Measurements from ENCODE around the gene MAGI1.

MAGI1 gene

DNA sequence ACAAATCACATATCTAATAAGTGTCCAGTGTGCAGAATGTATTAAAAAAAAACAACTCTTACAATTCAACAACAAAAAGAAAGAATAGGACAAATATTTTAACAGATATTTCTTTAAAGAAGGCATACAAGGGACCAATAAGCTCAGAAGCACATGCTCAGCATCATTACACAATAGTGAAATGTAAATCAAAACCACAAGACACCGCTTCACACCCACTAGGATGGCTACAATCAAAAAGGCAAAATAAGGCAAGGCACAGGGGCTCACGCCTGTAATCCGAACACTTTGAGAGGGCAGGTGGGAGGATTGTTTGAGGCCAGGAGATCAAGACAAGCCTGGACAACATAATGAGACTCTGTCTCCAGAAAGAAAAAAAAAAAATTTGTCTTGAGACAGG, 255.6 kb downstream of the MAGI1 start:
- TF ChIP-seq PPARA (CRISPR knock-in tag; IDR thresholded peaks at IDR 0.05; ENCODE audit: borderline replicate concordance) (no peak), BACH2 (CRISPR knock-in tag; IDR thresholded peaks at IDR 0.05; ENCODE audit: borderline replicate concordance) (no peak), SNAI2 (CRISPR knock-in tag; IDR thresholded peaks at IDR 0.05) (no peak), TOX (CRISPR knock-in tag; IDR thresholded peaks at IDR 0.05; ENCODE audit: borderline replicate concordance) (no peak), ZFP30 (CRISPR knock-in tag; IDR thresholded peaks at IDR 0.05) (no peak), ZNF70 (CRISPR knock-in tag; IDR thresholded peaks at IDR 0.05) (no peak), RARB (CRISPR knock-in tag; IDR thresholded peaks at IDR 0.05) (no peak), ZNF8 (CRISPR knock-in tag; IDR thresholded peaks at IDR 0.05) (no peak)
- TF ChIP-seq, protein P1, sequence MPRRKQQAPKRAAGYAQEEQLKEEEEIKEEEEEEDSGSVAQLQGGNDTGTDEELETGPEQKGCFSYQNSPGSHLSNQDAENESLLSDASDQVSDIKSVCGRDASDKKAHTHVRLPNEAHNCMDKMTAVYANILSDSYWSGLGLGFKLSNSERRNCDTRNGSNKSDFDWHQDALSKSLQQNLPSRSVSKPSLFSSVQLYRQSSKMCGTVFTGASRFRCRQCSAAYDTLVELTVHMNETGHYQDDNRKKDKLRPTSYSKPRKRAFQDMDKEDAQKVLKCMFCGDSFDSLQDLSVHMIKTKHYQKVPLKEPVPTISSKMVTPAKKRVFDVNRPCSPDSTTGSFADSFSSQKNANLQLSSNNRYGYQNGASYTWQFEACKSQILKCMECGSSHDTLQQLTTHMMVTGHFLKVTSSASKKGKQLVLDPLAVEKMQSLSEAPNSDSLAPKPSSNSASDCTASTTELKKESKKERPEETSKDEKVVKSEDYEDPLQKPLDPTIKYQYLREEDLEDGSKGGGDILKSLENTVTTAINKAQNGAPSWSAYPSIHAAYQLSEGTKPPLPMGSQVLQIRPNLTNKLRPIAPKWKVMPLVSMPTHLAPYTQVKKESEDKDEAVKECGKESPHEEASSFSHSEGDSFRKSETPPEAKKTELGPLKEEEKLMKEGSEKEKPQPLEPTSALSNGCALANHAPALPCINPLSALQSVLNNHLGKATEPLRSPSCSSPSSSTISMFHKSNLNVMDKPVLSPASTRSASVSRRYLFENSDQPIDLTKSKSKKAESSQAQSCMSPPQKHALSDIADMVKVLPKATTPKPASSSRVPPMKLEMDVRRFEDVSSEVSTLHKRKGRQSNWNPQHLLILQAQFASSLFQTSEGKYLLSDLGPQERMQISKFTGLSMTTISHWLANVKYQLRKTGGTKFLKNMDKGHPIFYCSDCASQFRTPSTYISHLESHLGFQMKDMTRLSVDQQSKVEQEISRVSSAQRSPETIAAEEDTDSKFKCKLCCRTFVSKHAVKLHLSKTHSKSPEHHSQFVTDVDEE (CRISPR knock-in tag; IDR thresholded peaks at IDR 0.05), result no peak
- TF ChIP-seq, protein P2, sequence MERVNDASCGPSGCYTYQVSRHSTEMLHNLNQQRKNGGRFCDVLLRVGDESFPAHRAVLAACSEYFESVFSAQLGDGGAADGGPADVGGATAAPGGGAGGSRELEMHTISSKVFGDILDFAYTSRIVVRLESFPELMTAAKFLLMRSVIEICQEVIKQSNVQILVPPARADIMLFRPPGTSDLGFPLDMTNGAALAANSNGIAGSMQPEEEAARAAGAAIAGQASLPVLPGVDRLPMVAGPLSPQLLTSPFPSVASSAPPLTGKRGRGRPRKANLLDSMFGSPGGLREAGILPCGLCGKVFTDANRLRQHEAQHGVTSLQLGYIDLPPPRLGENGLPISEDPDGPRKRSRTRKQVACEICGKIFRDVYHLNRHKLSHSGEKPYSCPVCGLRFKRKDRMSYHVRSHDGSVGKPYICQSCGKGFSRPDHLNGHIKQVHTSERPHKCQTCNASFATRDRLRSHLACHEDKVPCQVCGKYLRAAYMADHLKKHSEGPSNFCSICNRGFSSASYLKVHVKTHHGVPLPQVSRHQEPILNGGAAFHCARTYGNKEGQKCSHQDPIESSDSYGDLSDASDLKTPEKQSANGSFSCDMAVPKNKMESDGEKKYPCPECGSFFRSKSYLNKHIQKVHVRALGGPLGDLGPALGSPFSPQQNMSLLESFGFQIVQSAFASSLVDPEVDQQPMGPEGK (CRISPR knock-in tag; IDR thresholded peaks at IDR 0.05; ENCODE audit: borderline replicate concordance), result no peak
- TF ChIP-seq, protein P3, sequence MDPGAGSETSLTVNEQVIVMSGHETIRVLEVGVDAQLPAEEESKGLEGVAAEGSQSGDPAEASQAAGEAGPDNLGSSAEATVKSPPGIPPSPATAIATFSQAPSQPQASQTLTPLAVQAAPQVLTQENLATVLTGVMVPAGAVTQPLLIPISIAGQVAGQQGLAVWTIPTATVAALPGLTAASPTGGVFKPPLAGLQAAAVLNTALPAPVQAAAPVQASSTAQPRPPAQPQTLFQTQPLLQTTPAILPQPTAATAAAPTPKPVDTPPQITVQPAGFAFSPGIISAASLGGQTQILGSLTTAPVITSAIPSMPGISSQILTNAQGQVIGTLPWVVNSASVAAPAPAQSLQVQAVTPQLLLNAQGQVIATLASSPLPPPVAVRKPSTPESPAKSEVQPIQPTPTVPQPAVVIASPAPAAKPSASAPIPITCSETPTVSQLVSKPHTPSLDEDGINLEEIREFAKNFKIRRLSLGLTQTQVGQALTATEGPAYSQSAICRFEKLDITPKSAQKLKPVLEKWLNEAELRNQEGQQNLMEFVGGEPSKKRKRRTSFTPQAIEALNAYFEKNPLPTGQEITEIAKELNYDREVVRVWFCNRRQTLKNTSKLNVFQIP (CRISPR knock-in tag; IDR thresholded peaks at IDR 0.05; ENCODE audit: borderline replicate concordance, low read depth), result no peak
- TF ChIP-seq, protein P4, sequence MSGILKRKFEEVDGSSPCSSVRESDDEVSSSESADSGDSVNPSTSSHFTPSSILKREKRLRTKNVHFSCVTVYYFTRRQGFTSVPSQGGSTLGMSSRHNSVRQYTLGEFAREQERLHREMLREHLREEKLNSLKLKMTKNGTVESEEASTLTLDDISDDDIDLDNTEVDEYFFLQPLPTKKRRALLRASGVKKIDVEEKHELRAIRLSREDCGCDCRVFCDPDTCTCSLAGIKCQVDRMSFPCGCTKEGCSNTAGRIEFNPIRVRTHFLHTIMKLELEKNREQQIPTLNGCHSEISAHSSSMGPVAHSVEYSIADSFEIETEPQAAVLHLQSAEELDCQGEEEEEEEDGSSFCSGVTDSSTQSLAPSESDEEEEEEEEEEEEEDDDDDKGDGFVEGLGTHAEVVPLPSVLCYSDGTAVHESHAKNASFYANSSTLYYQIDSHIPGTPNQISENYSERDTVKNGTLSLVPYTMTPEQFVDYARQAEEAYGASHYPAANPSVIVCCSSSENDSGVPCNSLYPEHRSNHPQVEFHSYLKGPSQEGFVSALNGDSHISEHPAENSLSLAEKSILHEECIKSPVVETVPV (CRISPR knock-in tag; IDR thresholded peaks at IDR 0.05), result no peak
- no peak for ATAC-seq

DNA sequence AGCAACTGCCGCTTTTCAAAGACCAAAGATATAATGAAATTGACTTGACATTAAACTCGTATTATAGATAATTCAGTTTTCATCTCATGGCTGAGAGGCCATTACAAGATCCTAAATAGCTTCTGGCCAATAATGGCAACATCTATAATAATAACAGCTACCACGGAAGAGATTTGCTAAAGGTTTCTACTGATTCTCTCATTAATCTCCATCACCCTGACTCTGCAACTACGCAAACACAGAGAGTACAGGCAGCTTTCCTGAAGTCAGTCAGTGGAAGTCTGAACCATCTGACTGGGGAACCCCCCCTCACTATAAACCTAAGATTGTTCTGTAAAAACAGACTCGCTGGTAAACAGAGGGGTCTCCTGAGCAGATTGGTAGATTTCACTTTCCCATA, 257.1 kb downstream of the MAGI1 start:
- TF ChIP-seq SNAI2 (CRISPR knock-in tag; IDR thresholded peaks at IDR 0.05) (no peak), ZNF565 (CRISPR knock-in tag; conservative IDR thresholded peaks at IDR 0.05; ENCODE audit: low read depth) (no peak), ZFP30 (CRISPR knock-in tag; IDR thresholded peaks at IDR 0.05) (no peak), ARNTL (CRISPR knock-in tag; IDR thresholded peaks at IDR 0.05; ENCODE audit: borderline replicate concordance, low read depth) (no peak), ZFP3 (CRISPR knock-in tag; IDR thresholded peaks at IDR 0.05) (no peak), TCF4 (CRISPR knock-in tag; IDR thresholded peaks at IDR 0.05; ENCODE audit: borderline replicate concordance) (no peak), RARB (CRISPR knock-in tag; IDR thresholded peaks at IDR 0.05) (no peak), ESRRG (CRISPR knock-in tag; IDR thresholded peaks at IDR 0.05) (no peak), PPARA (CRISPR knock-in tag; IDR thresholded peaks at IDR 0.05; ENCODE audit: borderline replicate concordance) (no peak), ZNF8 (CRISPR knock-in tag; IDR thresholded peaks at IDR 0.05) (no peak), ISL1 (CRISPR knock-in tag; IDR thresholded peaks at IDR 0.05) (no peak), ZC3H10 (CRISPR knock-in tag; IDR thresholded peaks at IDR 0.05) (no peak), OSR1 (CRISPR knock-in tag; IDR thresholded peaks at IDR 0.05) (no peak), ZNF70 (CRISPR knock-in tag; IDR thresholded peaks at IDR 0.05) (no peak), GLIS3 (CRISPR knock-in tag; IDR thresholded peaks at IDR 0.05) (no peak)
- TF ChIP-seq, protein P2 (CRISPR knock-in tag; IDR thresholded peaks at IDR 0.05; ENCODE audit: borderline replicate concordance), result no peak
- TF ChIP-seq, protein P4 (CRISPR knock-in tag; IDR thresholded peaks at IDR 0.05), result no peak
- TF ChIP-seq, protein P3 (CRISPR knock-in tag; IDR thresholded peaks at IDR 0.05; ENCODE audit: borderline replicate concordance, low read depth), result no peak
- ATAC-seq, result no peak
